Urothelium cell line (cell line): ENCODE measurements around the gene PEMT.
A peak's percentile ranks its signal among the peaks of the same experiment; 100 is the strongest.

ENCODE experiments used
- DNase-seq: peaks from one replicate; pipeline ENCODE4 v3.0.0; 2011; ENCODE audit warnings: low spot score, mixed read lengths
- FAIRE-seq: peaks from 2 replicates; lab custom pipeline; 2011; peaks lifted over from hg19 to GRCh38; lab: Jason Lieb, UNC

The PEMT gene

DNA sequence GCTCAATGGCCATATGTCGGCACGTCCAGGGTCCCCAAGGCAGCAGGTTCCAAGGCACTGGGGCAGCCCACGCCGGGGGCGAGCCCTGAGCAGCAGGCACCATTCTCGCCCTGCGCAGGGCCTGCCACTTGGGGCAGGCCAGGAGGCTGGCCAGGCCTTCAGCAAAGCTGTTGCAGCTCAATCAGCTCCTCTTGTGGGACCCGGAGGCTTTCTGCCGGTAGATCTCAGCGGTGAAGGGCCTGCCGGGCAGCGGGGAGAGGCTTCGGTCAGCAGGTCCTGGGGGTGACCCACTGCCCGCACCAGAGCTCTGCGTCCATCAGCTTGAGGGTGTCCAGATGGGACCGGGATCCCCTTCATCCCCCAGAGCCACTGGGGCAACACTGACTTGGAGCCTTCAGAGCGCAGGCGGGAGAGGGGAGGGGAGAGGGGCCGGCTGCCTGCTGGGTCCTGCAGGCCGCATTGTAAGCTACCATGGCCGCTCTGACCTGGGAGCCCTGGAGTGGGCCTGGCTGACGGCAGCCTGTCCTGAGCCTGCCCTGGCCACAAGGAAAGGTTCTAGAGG is 85.8 kb downstream of the PEMT start:
- FAIRE-seq (no peak), DNase-seq (no peak)

DNA sequence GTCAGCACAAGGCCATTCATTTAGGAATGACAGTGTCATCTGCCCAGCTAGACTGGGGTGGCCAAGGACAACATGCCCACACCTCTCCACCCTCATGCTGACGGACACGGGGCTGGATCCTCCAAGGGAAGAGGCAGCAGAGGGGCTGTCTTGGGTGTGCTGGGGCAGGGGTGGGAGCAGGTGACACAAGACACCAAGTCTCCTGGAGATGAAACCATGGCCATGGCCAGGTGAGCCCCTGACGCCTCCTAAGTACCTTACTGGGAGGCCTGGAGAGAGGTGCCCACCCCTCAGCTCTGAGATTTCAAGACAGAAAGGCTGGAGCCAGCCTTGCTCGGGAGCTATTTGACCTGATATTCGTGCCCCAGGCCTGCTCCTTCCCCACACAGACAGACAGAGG is 86.4 kb downstream of the PEMT start:
- no peak for DNase-seq
- FAIRE-seq: no peak

DNA sequence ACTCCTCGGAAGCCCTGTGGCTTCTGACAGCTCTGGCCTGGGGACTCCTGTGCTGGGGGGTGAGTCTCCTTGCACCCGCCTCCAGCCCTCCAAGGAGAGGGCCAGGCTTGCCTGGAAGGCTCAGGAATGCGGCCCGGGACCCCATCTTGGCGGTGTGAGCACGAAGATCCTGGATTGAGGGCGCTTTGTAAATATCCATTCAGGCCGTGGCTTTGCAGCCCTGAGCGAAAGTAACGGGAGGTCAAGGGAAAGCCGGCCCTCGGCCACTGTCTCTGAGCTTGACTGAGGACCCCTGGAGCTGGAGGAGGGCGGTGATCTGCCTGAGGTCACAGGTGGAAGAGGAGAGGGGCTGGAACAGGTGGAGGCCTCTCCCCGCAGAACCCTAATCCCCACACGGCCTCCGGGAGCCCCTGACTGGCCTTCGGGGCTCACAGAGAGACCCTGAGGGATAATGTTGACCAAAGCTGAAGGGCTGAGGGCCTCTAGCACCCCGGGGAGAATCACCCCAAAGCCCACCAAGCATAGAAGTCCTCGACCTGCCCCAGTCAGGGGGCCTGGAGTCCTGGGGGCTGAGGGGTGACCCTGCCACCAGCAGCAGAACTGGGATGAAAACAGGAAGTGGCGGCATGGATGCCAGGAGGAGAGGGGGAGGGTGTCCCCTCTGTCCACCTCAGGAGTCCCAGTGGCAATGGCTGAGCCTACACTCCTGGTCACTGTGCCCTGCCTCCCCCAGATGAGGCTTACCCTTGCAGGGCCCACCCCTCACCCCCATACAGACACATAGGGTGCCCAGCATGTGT is 87.0 kb downstream of the PEMT start:
- no peak for FAIRE-seq
- no peak for DNase-seq

DNA sequence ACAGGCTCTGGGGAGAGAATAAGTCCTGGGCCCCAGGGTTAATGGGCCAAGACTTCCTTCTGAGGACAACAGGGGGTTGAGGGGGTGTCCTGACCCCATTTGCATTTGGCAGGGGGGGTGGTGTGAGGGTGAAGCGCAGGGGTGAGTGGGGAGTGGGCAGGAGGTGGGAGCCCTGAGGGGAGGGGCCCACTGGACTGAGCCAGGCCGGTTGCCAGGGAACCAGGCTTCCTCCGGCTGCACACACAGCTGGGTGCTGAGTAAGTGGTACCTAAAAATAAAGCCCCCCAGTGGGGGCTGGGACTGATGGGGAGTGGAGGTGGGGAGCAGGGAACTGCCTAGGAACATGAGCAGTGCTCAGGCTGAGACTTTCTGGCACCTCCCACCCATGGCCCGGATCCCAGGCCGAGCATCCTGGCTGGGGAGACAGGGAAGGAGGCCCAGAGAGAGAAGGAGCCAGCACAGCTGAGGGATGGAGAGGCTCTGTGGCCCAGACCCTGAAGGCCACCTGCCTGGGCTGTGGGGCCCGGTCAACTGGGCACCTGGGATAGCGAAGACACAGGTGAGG is 87.9 kb downstream of the PEMT start:
- no peak for DNase-seq
- FAIRE-seq: no peak

DNA sequence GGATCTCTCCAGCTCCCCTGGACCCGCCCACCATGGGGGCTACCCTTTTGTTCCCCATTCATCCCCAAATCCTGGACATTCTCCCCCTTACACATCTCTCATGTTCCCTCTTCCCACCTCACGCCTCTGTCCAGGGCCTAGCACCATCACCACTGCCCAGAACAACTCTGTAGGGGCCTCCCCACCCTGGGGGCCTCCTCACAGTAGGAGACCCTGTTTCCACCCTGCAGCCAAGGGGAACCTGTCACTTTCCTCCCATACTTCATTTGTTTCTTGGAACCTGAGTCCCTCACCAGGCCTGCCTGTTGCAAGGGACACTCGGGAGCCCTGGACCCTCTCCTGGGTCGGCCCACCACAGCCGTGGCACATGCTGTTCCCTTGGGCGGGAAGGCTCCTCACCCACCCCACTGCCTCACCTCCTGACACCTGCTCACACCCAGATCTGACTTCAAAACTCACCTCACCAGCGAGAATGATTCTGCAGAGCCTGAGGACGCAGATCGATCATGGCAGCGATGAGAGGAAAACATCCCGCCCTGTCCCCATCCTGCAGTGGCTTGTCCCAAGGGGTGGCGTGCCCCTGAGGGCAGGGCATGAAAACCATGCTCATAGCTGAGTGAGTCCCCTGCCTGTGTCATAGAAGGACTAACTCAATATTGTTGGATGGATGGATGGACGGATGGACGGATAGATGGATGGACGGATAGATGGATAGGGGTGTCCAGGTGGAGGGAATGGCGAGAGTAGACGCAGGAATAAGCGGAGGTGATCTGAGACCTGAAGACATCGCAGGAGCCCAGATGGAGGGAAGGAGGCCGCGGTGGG is 88.6 kb downstream of the PEMT start:
- no peak for DNase-seq
- no peak for FAIRE-seq

DNA sequence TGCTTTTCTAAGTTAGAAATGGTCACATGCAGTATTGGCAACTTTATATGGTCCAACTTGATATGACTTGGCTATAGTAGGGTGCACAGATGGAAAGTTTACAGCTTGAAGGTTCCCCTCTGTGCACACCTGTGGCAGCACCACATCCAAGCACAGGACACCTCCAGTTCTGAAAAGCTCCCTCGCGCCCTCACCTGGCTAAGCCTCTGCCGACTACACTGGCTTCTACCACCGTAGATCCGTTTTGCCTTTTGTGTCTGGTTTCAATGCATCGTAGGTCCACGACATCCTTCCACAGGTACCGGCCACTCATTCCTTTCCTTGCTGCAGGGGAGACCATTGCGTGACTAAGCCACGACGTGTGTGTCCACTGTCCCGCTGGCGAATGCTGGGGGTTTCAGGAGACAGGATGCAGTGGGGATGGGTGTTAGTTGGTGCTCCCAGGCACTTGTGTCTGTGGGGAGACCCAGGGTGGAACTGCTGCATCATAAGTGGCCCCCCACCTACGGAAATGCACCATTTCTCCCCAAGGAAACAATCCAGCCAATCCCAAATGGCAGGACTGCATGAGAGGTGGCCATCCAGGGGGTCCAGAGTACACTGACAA is 90.4 kb downstream of the PEMT start:
- DNase-seq (no peak), FAIRE-seq (no peak)

DNA sequence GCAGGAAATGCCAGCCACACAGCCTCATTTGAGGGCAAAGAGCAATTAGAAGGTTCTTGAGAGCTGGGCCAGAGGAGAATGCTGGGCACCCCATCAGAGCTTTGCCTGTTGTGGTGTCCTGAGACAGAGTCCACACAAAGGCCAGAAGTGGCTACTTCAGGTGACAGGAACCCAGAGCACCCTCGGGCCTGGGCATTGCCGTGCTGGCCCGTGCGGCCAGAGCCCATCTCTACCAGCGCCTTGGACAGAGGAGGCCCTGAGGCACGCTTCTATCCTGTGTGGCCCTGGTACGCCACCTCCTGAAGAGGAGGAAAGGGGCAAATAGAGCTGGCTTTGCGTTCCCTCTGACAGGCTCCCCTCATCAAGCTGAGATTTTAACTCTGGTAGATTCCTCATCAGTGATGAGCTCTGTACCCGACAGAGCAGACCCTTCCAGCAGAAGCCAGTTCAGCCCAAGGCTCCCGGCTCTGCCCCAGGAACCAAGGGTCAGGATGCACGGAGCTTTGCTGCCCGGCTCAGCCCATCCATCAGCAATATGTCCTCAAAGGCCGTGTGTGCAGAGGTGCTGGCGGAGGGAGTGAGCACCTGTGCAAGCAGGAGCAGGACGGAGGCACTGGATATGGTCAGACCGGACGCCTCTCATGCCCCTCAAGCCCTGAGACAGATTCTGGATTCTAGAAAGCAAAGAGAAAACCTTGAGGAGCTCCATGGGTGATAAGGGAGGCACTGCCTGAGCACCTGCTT is 91.9 kb downstream of the PEMT start:
- DNase-seq: no peak
- no peak for FAIRE-seq

DNA sequence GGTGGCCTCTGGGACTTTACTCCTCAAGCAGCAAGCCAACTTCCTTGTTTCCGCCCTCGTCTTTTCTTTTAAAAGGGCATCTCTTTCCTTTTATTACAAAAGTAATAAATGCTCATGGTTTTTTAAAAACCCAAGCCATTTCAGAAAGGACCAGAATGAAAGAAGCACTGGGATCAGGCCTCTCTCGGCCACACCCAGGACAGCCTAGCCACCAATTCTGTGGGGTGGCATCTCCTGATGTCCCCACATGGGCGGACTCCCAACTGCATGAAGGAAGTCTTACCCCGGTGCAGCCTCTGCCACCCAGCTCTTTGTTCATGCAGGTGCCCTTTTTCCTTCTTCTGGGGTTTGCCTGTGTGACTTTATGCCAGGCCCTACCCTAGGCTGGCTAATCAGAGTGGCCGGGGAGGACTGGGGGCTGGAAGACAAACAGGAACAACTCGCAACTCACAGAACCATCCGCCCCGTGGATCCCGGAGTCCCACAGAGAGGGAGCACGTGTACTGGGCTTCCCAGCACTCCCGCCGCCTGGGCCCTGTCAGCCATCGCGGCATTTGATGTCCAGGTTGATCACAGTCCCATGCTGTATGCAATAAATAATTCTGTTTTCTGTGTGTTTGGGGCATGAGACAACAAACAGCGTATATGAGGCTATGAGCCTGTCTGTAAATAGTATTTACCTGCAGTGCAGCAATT is 92.8 kb downstream of the PEMT start:
- FAIRE-seq (no peak), DNase-seq (no peak)

DNA sequence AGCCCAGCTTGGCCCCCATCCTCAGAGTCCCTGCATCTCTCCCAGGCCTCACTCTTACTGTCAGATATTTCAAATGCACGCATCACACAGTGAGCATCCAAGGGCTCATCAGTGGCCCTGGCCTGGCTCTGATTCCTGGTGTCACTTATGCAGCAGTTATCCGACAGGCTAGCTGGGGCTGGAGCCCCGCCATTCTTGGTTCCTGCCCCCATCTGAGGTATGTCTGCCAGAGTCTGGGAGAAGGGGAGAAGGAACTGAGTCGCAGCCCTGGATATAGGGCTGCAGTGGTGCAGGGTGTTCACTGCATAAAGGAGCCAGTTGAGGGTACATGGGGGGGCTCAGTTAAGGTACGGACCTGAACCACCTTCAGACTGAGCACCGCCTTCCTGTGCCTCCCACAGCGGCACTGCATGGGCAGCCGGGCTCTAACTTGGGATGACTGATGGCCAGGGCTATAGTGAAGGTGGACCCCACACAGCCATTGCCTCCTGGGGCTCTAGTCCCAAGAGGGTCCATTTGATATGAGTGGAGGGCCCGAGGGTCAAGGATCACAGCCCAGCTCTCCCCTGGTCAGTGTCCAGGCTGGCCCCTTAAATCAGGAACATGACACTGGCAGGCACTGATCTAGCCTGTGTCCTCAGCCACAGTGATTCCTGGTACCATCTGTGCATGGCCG is 93.5 kb downstream of the PEMT start:
- DNase-seq (no peak), FAIRE-seq (no peak)

DNA sequence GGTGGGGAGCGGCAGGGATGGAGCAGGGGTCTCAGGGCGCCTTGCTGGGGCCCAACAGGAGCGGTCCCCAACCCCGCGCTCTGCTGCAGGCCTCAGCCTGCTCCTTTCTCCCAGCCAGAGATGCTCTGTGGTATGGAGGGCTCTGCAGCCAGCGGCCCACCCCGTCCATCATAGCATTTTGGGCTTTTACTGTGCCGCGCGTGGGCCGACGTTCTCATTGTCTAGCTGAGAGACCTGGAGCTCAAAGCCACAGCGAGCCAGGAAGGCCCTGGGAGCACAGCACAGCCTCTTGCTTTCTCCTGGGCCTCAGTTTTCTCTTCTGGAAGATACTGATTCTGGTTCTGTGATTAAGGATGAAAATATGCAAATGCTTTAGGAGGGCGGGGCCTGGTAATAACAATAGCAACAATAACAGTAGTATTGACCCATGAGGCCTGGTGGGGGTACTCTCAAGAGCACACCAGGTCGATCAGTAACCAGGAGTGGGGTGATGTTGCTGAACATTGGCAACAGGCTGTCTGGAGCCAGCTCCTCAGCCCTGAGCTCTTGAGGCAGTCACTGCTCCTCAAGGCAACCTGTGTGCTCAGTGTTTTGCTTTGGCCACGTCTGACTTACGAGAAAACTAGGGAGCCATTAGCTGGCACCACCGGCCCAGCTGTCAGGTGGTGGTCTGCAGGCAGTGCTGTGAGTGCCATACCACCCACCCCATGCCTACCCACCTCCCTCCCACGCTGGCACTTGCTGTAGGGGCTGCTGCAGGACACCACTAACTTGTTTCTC is 94.3 kb downstream of the PEMT start:
- DNase-seq (no peak), FAIRE-seq (no peak)

DNA sequence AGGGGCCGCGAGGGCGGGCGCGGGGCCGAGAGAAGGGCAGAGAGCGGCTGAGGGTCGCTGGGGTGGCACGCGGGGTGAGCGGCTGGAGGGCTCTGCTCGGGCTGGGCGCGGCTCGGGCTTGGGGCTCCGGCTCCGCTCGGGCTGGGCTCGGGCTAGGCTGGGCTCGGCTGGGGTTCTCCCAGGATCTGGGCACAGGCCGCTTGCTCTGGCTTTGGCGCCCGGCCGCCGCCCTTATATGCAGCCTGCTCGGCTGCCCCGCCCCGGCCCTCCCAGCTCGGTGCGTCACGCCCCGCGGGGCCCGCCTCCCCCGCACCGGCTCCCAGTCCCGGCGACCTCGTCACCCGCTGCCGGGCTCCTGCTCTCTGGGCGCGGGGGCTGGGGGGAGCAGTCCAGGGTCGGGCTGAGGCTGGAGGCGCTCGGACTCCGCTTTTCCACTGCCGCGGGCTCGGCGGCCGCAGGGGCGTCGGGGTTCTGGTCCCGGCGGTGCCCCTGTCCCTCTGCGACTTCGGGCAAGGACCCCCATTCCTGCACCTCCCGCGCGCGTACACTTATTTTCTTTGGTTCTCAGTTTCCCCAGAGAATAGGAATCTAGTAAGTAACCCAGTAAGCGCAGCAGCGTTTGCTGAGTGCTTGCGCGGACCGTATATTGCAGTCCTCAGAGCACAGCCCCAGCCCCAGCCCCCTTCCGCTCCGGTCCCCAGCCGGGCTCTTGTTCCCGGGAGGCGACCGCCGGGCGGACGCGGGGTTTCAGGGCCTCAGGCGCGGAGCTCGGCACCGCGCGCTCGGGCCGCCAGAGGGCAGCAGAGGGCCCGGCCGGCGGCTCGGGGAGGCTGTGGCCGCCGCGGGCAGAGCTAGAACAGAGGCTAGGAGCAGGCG is 95.1 kb downstream of the PEMT start, which contains the start of gene RASD1:
TSS of gene RASD1 (minus strand) at position 207 of the 876 bp plus-strand sequence. CDS start 214 bp downstream, outside the sequence.
- no peak for FAIRE-seq
- peak; percentile 77 for DNase-seq

DNA sequence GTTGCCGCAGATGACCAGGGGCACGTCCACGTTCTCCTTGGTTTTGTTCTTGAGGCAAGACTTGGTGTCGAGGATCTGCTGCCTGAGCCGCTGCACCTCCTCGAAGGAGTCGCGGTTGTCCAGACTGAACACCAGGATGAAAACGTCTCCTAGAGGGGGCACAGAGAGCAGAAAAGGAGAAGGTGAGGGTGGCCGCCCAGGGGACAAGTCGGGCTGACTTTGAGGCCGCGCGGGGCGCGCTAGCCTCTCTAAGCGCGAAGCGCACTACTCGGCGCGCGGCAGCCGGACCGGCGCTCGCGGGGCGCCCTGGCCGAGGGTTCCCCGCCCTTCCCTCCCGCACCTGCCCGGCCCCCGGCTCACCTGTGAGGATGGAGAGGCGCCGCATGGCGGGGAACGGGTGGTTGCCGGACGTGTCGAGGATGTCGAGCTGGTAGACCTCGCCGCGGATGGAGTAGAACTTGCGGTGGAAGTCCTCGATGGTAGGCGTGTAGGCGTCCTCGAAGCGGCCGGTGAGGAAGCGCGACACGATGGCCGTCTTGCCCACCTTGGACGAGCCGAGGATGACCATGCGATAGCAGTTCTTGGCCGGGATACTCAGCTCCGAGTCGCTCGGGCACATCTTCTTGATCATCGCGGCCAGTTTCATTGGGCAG is 95.8 kb downstream of the PEMT start:
- FAIRE-seq: peak; percentile 13
- DNase-seq: no peak

DNA sequence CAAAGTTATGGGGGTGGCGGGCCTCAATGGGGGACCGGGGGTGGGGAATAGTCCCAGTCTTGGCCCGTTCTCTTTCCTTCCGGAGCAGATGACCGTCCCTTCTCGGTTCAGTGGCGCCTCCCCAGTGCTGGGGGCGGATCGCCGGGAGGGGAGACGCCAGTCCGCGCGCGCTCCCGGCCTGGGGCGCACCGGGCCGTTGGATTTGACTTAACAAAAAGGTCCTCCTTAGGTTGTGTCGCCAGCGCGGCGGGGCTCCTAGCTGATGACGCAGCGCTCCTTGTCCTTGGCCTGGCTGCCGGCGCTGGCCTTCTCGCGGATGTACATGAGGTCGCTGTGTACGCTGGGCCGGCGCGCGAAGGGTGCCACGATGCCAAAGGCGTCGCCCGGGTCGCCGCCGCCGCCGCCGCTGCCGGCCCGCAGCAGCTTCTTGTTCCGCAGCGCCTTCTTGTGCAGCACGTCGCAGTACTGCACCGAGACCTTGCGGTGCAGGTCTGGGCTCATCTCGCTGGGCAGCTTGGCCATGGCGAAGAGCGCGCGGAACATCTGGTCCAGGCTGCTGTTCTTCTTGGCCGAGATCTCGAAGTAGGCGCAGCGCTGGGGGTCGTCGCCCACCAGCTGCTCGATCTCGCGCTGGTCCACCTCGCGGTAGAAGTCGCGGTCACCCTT is 96.5 kb downstream of the PEMT start:
- FAIRE-seq (no peak), DNase-seq (no peak)

DNA sequence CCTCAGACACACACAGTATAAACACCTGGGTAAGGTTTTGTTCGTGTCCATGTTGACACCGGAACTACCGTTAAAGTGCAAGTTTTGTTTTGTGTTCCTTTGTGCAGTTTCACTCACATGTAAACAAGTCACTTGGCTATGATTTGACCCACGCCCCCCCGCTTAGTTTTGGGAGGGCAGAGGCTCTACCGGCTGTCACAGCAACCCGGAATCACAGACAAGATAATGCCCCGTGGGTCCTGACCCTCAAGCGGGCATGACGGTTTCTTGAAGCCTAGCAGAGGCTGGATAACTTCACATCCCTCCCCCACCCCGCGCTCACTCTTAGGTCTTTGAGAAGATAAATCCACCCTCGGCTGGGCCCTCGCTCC is 97.0 kb downstream of the PEMT start:
- FAIRE-seq: no peak

DNA sequence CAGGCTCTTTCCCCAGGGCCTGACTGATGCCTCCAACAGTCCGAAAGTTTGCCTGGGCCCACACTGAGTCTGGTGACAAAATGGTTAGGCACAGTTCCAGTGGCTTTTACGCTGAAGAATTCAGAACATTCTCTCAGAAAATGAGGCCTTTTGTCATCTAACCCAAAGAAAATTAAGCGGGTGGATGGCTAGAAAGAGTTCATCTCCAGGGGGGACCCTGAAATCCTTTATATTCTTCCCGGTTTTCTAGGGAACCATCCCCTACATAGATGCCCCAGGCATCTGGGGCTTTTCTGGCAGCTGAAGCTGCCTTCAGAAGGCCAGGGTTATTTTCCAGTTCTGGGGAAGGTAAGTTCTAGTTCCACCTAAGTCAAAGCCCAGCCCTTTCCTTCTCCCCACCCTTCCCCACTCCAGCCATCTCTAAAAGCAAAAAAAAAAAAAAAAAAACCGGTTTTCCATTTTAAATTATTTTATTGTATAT is 97.5 kb downstream of the PEMT start:
- DNase-seq (no peak), FAIRE-seq (no peak)

More for the DNA sequence above, 97.0 kb downstream of the PEMT start:
- no peak for DNase-seq

DNA sequence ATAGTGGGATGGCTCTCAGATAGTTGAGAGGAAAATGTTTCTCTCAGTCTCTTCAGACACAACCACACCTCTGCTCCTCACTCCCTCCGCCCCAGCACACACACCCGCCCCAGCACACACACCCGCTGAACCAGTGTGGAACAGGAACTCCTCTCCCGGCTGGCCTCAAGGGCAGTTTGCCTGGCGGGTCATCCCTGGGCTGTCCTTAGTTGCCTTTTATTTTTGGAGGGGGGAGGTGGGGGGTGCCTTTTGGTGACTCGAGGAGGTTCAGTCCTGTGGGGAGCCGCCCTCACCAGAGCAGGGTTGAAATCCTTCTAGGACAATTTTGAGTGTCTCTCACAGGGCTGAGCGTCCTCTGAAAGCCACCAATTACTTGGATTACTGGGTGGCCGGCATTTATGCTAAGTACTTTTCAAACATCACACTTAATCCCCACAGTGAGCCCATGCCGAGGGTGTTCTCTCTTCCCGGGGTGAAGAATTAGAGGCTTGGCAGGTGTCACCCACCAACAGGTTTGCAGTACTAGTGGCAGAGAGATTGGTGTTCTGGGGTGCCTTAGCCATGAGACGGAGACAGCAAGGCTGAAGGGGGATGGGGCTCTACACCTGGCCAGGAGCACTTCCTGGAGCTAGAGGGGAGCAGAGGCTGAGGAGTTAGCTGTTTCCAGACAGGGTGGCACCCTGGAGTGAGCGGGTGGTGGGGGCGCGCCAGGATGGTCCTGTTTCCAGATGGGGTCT is 98.1 kb downstream of the PEMT start:
- FAIRE-seq: no peak
- DNase-seq: no peak
